Subcutaneous adipose tissue (tissue), 4 donors: ENCODE data around the gene FOXS1. TPM values are rescaled to one million over a fixed set of nuclear protein-coding genes. Genes with fewer than 3 reads are reported as not detected.

Experiments
- total RNA-seq, 4 donors: library from RNA; depleted of rRNA; stranded (reverse); fragments of >200 nt; gene quantifications; one replicate each; pipeline ENCODE4 v1.1.0, GENCODE V29; 2016
- TF ChIP-seq, protein P1 (sequence below): fragments of 450-650 bp; IDR thresholded peaks from one replicate; pipeline ENCODE4 v1.5.1; 2016; ENCODE audit warnings: low read depth, mild to moderate bottlenecking, control low read depth, antibody characterized with exemption, moderate library complexity

FOXS1 gene
- total RNA-seq, 4 donors from 2014 or later, result not detected

DNA sequence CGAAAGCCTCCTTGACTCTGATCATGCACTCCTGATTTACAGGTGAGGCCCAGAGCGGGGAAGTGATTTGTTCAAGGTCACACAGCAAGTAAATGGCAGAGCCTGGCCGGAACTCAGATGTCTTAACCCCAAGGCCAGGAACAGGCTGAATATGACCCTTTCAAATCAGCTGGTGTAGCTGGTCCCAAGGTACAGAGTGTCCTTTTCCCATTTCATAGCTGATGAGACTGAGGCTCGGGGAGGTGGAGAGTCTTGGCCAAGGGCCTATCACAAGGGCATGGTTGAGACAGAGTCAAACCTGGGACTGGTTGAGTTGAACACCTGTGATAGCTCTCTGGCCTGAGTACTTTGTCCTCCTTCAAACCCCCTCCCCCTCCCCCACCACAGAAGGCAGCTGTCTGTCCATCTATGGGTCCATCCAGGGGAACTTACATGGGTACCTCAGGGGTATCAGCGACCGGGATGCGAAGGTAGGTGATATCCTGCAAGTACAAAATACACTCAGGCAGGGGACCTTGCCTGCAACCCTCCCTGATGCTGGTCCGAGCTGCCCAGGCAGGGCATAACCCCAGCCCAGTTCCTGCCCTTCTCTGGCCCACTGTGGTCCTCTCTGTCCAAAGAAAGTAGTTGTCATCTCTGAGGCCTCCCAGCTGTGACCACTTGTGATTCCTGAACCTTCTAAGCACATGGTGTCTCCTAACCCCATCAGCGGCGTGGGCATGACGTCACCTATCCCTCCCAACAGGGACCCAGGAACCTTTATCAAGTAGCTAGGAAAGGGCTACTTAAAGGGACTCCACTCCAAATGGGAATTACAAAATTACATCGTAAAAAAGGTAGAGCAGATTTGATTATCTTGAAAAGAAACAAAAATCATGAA is 19.4 kb upstream of the FOXS1 start:
- TF ChIP-seq, protein P1, sequence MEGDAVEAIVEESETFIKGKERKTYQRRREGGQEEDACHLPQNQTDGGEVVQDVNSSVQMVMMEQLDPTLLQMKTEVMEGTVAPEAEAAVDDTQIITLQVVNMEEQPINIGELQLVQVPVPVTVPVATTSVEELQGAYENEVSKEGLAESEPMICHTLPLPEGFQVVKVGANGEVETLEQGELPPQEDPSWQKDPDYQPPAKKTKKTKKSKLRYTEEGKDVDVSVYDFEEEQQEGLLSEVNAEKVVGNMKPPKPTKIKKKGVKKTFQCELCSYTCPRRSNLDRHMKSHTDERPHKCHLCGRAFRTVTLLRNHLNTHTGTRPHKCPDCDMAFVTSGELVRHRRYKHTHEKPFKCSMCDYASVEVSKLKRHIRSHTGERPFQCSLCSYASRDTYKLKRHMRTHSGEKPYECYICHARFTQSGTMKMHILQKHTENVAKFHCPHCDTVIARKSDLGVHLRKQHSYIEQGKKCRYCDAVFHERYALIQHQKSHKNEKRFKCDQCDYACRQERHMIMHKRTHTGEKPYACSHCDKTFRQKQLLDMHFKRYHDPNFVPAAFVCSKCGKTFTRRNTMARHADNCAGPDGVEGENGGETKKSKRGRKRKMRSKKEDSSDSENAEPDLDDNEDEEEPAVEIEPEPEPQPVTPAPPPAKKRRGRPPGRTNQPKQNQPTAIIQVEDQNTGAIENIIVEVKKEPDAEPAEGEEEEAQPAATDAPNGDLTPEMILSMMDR, result no peak

DNA sequence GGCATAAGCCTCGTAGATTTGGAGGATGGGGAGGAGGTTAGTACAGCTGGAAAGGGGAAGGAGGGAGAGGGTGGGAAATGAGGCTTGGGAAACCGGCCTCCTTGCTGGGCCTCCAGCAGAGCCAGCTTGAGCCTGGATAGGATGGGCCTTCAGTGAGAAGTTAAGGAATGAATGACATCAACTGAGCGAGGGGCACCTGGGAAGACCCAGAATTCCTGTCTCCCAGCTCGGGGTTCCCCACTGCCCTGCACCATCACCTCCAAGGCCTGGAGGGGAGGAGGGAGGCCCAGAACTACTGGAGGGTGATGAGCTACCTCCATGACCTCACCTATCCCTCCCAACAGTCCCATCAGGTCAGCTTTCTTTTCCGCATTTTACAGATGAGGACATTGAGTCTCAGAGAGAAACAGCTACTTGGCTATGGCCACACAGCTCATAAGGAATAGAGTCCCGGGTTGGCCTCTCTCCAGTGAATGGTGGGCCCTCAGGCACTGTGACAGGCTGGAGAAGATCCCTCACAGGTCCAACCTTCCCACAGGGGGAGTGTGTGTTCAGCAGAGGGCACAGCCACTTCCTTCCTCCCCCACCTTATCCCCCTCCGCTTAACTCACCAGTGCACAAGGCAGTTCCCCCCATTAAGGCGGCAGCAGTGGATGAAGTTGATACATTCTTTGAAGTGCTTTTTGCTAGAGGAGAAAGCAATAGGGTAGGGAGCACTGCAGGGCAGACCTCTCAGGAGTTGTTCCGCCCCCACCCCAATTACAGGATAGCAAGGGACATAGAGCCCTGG is 18.1 kb upstream of the FOXS1 start:
- TF ChIP-seq, protein P1, result no peak

DNA sequence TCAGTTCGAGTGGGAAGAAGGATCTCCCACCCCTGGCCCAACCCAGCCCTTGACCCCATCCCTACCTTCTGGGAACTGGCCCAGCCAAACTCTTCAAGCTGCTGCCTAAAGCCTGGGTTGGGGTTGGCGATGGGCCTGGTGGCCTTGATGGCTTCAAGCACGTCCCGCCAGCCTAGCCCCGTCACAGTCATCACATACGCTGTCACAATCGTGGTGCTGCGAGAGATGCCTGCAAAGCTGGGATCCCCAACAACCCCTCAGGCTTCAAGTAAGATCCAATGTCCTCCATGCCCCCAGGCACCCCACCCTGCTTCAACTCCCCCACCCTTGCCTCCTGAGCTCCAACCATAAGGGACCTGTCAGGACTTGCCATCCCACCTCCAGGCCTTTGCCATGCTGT is 17.1 kb upstream of the FOXS1 start:
- TF ChIP-seq, protein P1, result no peak

DNA sequence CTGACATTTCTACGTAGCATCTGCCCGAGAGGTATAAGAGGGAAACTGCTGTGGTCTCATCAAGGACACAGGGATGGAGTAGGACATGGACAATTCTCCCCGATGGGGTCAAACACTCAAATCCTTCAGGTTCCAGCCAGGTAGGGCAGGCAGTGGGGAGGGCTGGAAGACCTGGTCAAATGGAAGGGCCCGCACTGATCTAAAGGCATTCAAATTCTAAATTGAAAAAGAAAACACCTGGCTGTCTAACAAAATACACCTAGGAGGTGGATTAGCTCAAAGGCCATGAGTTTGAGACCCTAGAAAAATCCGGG is 16.7 kb upstream of the FOXS1 start:
- TF ChIP-seq, protein P1, result no peak

DNA sequence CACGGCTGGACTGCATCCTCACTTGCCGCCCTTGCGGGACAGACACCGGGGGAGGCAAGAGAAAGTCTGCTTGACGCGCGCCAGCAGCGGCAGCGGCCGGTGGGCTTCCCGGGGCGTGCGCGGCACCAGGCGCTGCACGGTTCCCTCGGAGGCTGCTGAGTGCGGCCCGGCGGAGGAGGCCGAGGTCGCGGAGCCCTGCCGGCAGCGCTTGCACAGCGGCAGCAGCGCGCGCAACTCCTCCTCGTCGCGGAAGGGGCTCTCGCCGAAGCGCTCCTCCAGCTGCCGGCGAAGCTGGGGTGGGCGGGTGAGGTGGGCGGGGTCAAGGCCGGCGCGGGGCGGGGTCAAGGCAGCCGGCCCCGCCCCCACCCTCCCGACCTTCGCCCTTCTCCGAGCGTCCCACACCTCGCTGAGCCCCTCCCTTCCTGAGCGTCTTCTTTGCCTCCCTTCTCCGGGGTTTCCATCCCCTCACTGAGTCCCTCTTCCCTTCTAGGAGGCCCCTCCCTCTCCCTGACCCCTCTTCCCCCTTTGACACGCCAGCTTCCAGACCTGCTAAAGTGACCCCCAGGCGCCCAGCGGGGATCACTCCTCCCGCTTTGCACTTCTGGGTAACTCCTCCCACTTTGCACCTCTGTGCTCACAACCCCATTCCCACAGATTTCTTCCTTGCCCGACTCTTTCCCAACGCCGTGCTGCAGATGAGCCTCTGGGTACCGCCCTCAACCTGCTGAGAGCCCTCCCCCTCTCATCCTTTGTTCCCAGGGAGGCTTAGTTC is 16.2 kb upstream of the FOXS1 start:
- TF ChIP-seq, protein P1, result no peak

DNA sequence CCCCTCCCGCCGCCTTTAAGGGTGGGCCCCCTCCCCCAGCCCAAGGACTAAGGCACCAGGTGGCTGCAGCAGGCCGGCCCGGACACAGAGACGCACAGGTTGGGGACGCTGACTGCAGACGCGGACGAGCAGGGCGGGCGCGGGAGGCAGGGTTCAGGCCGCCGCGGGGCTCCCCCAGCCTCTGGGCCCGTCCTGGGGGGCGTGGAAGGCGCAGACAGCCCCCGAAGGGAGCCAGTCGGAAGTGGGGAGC is 15.7 kb upstream of the FOXS1 start:
- TF ChIP-seq, protein P1, result no peak
